Mucosa of stomach (tissue), 1 donor: ENCODE measurements around the gene SAXO2.
"Not testable (repeated sequence)": the region's sequence is repeated elsewhere in the genome, so short reads cannot be mapped to it uniquely, and the experiment has no call there.

Experiments used
- H3K27me3 ChIP-seq: one replicate; pipeline ENCODE4 v1.7.0; 2013; ENCODE audit warnings: mild to moderate bottlenecking, low read length; ENCODE audit not compliant: control insufficient read depth, insufficient read depth
- H3K36me3 ChIP-seq: one replicate; pipeline ENCODE4 v1.7.0; 2013; ENCODE audit warnings: low read length; ENCODE audit not compliant: control insufficient read depth, insufficient read depth
- H3K4me1 ChIP-seq: one replicate; pipeline ENCODE4 v1.7.0; 2013; ENCODE audit warnings: mild to moderate bottlenecking, low read length; ENCODE audit not compliant: control insufficient read depth, insufficient read depth
- H3K4me3 ChIP-seq: one replicate; pipeline ENCODE4 v1.7.0; 2013; ENCODE audit warnings: low read length
- H3K9ac ChIP-seq: one replicate; pipeline ENCODE4 v1.7.0; 2013; ENCODE audit warnings: mild to moderate bottlenecking, low read length, moderate library complexity
- H3K9me3 ChIP-seq: one replicate; pipeline ENCODE4 v1.7.0; 2013; ENCODE audit warnings: mild to moderate bottlenecking, low read length, moderate library complexity; ENCODE audit not compliant: control insufficient read depth
- donor health status: Pancreatic carcinoma.

Gene SAXO2

GRCh38 chr15:82332711-82333602 lies 70.3 kb downstream of the SAXO2 start:
- not testable (repeated sequence) for H3K36me3 ChIP-seq, H3K9ac ChIP-seq, H3K27me3 ChIP-seq, H3K4me3 ChIP-seq, H3K4me1 ChIP-seq, H3K9me3 ChIP-seq

GRCh38 chr15:82333603-82334553 lies 71.3 kb downstream of the SAXO2 start:
- H3K4me3 ChIP-seq, H3K4me1 ChIP-seq, H3K36me3 ChIP-seq, H3K9ac ChIP-seq, H3K27me3 ChIP-seq, H3K9me3 ChIP-seq: not testable (repeated sequence)
